Activated CD8-positive, alpha-beta memory T cell treated with anti-CD3 and anti-CD28 coated beads for 48 hours (primary cell): ENCODE results near the gene ANKRD44.

Experiments
- DNase-seq, 3 experiments: peaks; one replicate each; pipeline ENCODE4 v3.0.0-alpha.2; 2020; ENCODE audit warnings: low read depth in 2 of 3, low spot score in 2 of 3

ANKRD44 gene

GRCh38 chr2:197124639-197125390 is 185.8 kb downstream of the ANKRD44 start:
- DNase-seq, result no peak

DNA sequence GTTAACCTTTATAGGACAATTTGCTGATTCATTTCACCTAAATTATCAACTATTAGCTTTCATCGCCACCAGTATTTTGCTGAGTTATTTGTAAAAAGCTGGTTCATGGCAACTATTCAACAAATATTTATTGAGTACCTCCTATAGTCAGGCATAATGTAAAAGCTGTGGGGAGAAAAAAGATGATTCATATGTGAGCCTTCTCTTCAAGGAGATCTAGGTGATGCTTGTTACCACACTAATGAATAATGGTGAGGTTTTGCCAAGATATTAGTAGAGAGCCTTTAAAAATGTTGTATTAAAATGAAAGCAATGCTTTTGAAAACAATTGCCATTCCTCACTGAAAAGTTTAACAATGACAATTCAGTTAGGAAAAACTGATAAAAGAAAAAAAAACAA is 187.8 kb downstream of the ANKRD44 start:
- no peak for DNase-seq

DNA sequence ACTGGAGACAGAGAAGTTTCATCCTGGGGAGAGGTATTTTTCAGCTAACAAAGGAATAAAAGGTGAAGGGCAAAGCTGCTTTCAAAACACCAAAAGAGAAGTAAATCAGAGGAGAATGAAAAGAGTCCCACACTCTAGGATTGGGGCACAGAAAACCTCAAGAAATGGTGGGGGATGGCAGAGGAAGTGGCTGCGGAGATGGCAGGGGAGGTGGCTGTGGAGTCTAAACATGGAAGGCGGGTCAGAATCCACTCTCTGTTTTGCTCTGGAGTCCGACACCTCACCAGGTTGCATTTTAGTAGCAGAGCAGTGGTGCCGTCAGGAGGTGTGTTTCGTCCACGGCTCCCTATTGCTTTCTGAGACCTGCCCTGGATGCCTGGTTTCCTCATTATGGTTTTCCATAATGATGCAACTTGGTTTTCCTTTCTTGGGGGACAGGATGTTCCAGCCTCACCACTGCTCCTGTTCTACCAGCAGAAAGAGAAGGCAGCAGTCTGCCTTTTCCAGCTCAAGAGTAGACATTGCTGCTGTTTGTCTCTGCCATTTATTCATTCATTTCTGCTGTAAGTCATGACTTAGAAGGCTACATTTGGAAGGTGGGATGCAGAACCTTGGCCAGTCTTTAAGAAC is 188.7 kb downstream of the ANKRD44 start:
- DNase-seq, result no peak

- no peak for DNase-seq
These were observed 189.3 kb downstream of the ANKRD44 start for GRCh38 chr2:197121255-197121654.

GRCh38 chr2:197116306-197116879 is 194.2 kb downstream of the ANKRD44 start:
- DNase-seq, result no peak

DNA sequence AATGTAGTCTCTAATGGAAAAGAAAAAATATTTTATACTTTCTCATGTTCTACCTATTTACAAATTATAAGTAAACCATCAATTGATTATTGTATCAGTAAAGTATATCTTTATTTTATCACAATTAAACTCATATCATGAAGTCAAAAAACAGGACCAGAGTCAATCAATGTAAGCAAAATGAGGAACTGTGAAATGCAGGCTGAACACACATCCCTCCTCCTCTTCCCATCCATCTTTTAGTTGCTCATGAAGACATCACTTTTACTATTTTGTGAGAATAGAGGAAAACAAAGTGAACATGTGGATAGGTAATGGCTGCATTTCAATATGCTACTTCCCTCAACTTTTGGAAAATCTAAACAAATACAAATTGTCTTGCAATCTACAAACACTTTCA is 195.3 kb downstream of the ANKRD44 start:
- DNase-seq, result no peak

GRCh38 chr2:197113275-197113711 is 197.3 kb downstream of the ANKRD44 start:
- no peak for DNase-seq

DNA sequence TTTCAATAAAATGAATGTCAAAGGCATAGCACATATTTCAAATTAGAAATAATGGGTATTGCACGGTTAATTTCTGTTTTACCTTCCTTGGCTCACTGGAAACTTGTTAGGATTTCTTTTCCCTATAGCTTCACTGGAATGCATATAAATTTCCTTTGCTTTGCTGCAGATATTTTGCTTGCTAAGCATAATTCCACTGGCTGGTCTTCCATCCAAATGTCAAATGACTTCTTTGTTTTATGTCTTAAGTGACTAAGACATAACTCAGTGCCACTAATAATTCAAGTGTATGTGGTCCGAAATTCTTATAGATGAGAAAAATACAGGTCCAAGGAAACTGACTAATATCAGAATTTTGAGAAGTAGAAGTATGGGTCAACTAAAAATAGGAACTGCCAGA is 201.3 kb downstream of the ANKRD44 start:
- DNase-seq, result no peak

GRCh38 chr2:197108758-197109157 is 201.8 kb downstream of the ANKRD44 start:
- no peak for DNase-seq

DNA sequence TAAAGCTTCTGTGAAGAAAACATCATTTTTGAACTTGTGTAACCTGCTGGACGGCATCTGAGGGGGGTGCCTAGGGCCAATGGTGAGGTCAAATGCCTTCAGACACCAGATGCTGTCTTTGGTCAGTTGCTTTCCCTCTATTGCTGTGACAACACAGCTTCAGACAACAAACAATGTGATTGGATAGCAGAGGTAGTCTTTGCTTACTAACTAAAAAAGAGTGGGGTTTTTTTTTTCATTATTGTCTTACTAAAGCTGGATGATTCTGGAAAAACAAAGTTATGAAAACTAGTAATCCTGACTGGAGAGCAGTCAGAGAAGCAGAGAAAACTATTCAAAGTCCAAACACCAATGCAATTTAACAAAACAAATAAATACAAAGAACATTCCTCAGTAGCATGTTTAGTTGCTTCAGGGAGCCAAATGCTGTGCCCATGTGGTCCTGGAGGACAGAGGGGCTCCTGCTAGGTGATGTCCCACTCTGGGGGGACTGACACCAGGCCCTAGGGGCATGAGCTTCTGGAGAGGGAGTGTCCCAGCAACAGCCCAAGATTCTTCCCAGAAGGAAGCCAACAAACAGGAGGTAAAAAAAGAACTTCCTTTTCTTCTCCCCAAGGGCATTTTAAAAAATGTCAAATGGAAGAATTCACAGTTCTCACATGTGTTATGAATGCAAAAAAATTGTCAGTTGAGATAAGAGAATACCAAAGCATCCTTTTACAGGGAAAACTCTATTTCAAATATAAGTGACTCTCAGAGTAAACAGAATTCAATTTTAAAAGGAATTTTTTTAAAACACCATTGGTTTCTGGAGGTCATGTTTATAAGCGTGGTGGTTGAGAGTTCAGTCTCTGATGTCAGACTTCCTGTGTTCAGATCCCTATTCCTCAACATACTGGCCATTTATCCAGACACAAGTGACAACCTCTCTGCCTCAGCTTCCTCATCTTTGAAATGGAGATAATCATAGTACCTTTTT is 203.0 kb downstream of the ANKRD44 start:
- DNase-seq, result no peak

- DNase-seq, result no peak
These were observed 207.2 kb downstream of the ANKRD44 start for GRCh38 chr2:197103363-197103762.

- DNase-seq, result no peak
These were observed 208.3 kb downstream of the ANKRD44 start for GRCh38 chr2:197102231-197102630.

- no peak for DNase-seq
These were observed 209.1 kb downstream of the ANKRD44 start for GRCh38 chr2:197101519-197101918.

- DNase-seq, result no peak
These were observed 212.8 kb downstream of the ANKRD44 start for GRCh38 chr2:197097578-197098366.

DNA sequence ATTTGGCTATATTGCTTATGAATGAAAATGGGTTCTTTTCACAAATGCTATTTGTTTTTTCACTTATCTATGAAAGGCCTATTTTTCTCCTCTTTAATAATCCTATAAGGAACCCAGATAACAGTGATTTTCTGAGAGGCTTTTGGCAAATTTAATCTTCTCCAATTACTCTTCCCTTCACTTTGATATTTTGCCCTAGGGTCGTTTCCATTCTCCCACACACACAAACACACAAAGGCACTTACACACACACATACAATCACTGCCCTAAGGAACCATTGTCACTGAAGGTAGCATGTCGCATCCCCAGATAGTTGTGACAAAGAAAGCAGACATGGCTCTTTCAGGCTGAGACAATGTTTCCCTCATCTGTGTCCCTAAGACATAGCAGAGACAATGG is 213.9 kb downstream of the ANKRD44 start:
- DNase-seq, result no peak

GRCh38 chr2:197092431-197092830 is 218.1 kb downstream of the ANKRD44 start:
- no peak for DNase-seq

- DNase-seq, result no peak
These were observed 219.7 kb downstream of the ANKRD44 start for GRCh38 chr2:197090742-197091367.

DNA sequence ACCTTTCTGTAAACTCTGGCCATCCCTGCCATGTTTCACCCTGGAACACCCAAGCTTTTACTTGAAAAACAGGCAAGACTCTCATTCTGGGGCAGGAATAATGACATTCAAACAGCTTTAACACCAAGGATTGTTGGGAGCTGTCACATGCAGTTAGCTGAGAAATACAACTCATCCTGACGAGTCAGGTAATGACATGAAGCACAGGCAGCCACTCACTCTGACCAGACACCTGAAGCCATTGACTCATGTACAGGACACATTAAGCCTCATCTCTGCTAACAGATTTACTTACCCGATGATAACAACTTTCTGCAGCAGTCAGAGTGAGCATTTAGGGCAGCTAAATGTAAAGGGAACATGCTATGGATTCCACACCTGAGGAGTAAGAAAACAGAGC is 220.9 kb downstream of the ANKRD44 start:
- DNase-seq, result no peak

GRCh38 chr2:197088694-197089093 is 221.9 kb downstream of the ANKRD44 start:
- no peak for DNase-seq

DNA sequence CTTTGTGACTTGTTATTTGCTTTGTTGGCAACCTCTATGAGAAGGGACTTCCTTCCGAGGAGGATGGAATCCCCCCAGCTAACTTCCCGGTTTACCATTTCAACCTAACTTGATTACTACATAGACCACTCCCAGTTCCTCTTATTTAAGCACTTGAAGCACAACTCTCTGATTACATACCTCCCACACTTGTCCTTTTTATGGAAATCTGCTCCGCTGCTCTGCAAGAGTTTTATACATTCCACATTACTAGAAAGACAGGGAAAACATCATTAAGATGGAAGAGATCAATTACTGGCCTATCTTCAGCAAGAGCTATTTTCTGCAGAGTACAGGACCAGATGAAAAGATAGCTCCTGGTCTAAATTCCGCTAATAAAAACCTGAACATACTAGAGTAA is 224.1 kb downstream of the ANKRD44 start:
- DNase-seq, result no peak
